Adrenal gland (tissue), 12 donors: ENCODE data around the gene NTHL1. TPM values are rescaled to one million over a fixed set of nuclear protein-coding genes. Genes with fewer than 3 reads are reported as not detected.

Source experiments
- DNase-seq, 7 donors: peaks; one replicate each; pipeline ENCODE4 v3.0.0-alpha.2; 2019 to 2020
- H3K27ac ChIP-seq, 5 donors: fragments of 200-600 bp; sonication (generic) in 4 of 5; 1 replicate in 3 of 5; 2 replicates in 2 of 5; pipeline versions ENCODE4 v1.5.1 to v1.8.0; 2016 to 2020; ENCODE audit warnings: mild to moderate bottlenecking in 1 of 5
- H3K27me3 ChIP-seq: fragments of 200-600 bp; 2 replicates; pipeline ENCODE4 v1.8.0; 2021
- H3K36me3 ChIP-seq, 2 donors: fragments of 200-600 bp; replicated peaks in 1 of 2; 1 replicate in 1 of 2; 2 replicates in 1 of 2; pipeline versions ENCODE4 v1.5.1 to v1.8.0; 2018 to 2022
- H3K4me1 ChIP-seq, 2 donors: fragments of 200-600 bp; replicated peaks in 1 of 2; 1 replicate in 1 of 2; 2 replicates in 1 of 2; pipeline versions ENCODE4 v1.5.1 to v1.8.0; 2018 to 2021
- H3K4me3 ChIP-seq, 4 donors: fragments of 200-600 bp; sonication (generic) in 3 of 4; one replicate each; pipeline ENCODE4 v1.5.1; 2016 to 2018
- H3K9me3 ChIP-seq, 3 donors: fragments of 200-600 bp; sonication (generic) in 1 of 3; replicated peaks in 1 of 3; 1 replicate in 2 of 3; 2 replicates in 1 of 3; pipeline versions ENCODE4 v1.5.1 to v1.8.0; 2016 to 2021
- POLR2A ChIP-seq, 2 donors: fragments of 450-650 bp; IDR thresholded peaks; one replicate each; pipeline ENCODE4 v1.6.1; 2017; ENCODE audit warnings: antibody characterized with exemption in 2 of 2, mild to moderate bottlenecking in 2 of 2, moderate library complexity in 1 of 2
- whole genome bisulfite sequencing, 4 donors: extraction: QIAGEN DNeasy Blood & Tissue Kit in 2 of 4; methylation state at CpG; one replicate each; pipeline versions ENCODE4 v1.1.5 to v1.1.7; 2013 to 2017; 5-methylcytosine and 5-hydroxymethylcytosine counted together
- intact Hi-C, 2 donors: fragments of 100-400 bp; cut with DNase I; formaldehyde crosslinking; loops; one replicate each; pipeline versions ENCODE4 v1.14.1 to v1.15.0; 2022 to 2023
- polyA plus RNA-seq, 3 donors: library from polyadenylated mRNA; stranded (reverse); fragments of 200-250 nt in 2 of 3; fragments of 350-450 nt in 1 of 3; fragmentation: Illumina TruSeq in 1 of 3; extraction: RNeasy Lipid Tissue Mini Kit (QIAGEN cat#74804) in 1 of 3; gene quantifications; one replicate each; pipeline ENCODE4 v1.2.3, GENCODE V29; 2013 to 2014
- total RNA-seq, 9 donors: library from RNA; depleted of rRNA in 4 of 9; stranded (reverse); fragments of >200 nt in 4 of 9; fragments of 120-200 nt in 1 of 9; fragmentation: NEBNext Ultra II Directional in 1 of 9; extraction: Animal tissue kit (Norgen Biotek cat#: 25700) in 1 of 9; gene quantifications; one replicate each; pipeline versions ENCODE4 v1.1.0 to v1.2.4, GENCODE V29; 2013 to 2023
- TF ChIP-seq, protein P1 (sequence below), 6 experiments: fragments of 450-650 bp in 4 of 6; fragments of 200-600 bp in 2 of 6; sonication (generic) in 1 of 6; IDR thresholded peaks; 1 replicate in 5 of 6; 2 replicates in 1 of 6; pipeline versions ENCODE4 v1.5.1 to v1.8.0; 2016 to 2021; ENCODE audit warnings: antibody characterized with exemption in 6 of 6, mild to moderate bottlenecking in 2 of 6, moderate library complexity in 1 of 6
- donor health status: healthy with polysubstance abuse.
- donor health status: Bipolar disorder and iron deficiency.
- donor health status: DM: yes; HTN: yes; CAD: no.
- donor health status: DM: no; HTN: no; CAD: no.
- donor health status: DM: no; HTN: no; CAD: no.
- donor health status: DM: yes; HTN: yes; CAD: no.

NTHL1 gene
- total and polyA plus RNA-seq, 12 donors, result 1.5 to 36.6 (median 17.2) TPM

DNA sequence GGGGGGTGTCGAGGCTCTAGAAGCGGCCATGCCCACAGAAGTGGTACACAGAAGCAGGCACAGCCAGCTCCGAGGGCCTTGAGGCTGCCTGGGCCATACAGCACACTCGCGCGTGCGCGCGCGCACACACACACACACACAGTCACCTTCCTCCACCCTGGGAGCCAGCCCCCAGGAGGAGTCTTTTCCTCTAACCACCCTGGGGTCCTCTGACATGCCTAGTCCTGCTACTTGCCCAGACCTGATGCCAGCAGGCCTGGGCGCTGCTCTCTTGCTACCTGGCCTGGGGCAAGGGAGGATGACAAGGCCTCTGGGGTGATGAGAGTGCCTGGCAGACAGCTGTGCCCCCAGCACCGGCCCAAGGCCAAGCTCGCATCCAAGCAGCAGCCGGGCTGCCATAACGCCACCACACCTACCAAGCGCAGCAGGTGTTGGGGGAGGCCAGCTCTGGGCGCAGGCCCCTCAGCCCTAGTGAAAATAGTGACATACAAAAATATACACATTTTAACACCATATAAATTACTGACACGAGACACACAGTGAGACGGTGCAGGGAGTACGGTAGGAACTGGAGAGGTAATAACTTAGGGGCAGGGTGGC is 41.2 kb upstream of the NTHL1 start:
- intact Hi-C loops, result no loop called here
- Histone ChIP-seq H3K36me3 (peaks cover 0 to 88% of the 10 kb centered on the region in 2 donors), H3K27ac (no peak overlapping the region), H3K4me1 (peaks cover 0 to 13% of the 10 kb centered on the region in 2 donors), H3K27me3 (no peaks in the 10 kb centered on the region), H3K9me3 (no peaks in the 10 kb centered on the region), H3K4me3 (no peak overlapping the region)
- WGBS, 4 donors, result 82 to 91% (median 83%) methylated on average over 13 to 20 of the region's 20 CpGs
- TF ChIP-seq POLR2A (IDR thresholded peaks at IDR 0.05), result no peak
- TF ChIP-seq, protein P1, sequence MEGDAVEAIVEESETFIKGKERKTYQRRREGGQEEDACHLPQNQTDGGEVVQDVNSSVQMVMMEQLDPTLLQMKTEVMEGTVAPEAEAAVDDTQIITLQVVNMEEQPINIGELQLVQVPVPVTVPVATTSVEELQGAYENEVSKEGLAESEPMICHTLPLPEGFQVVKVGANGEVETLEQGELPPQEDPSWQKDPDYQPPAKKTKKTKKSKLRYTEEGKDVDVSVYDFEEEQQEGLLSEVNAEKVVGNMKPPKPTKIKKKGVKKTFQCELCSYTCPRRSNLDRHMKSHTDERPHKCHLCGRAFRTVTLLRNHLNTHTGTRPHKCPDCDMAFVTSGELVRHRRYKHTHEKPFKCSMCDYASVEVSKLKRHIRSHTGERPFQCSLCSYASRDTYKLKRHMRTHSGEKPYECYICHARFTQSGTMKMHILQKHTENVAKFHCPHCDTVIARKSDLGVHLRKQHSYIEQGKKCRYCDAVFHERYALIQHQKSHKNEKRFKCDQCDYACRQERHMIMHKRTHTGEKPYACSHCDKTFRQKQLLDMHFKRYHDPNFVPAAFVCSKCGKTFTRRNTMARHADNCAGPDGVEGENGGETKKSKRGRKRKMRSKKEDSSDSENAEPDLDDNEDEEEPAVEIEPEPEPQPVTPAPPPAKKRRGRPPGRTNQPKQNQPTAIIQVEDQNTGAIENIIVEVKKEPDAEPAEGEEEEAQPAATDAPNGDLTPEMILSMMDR (IDR thresholded peaks at IDR 0.05), result no peak
- DNase-seq, result no peak

DNA sequence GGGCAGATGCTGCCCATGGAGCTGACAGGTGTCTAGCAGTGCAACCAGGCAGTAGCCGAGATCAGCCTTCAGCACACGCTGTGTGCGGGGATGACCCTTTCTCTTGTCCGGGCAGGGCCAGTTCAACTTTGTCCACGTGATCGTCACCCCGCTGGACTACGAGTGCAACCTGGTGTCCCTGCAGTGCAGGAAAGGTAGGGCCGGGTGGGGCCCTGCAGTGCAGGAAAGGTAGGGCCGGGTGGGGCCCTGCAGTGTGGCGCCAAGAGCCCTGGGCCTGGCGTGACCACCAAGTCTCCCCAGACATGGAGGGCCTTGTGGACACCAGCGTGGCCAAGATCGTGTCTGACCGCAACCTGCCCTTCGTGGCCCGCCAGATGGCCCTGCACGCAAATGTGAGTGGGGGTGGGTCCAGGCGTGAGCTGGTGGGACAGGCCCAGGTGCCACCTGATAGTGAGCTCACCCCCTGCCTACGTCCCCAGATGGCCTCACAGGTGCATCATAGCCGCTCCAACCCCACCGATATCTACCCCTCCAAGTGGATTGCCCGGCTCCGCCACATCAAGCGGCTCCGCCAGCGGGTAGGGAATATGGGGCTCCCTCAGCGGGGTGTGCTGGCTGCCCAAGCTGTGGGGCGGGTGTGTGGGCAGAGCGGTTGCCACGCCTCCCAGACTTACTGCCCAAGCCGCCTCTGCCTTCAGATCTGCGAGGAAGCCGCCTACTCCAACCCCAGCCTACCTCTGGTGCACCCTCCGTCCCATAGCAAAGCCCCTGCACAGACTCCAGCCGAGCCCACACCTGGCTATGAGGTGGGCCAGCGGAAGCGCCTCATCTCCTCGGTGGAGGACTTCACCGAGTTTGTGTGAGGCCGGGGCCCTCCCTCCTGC is 40.4 kb upstream of the NTHL1 start:
- Histone ChIP-seq H3K4me1 (peaks cover 0 to 16% of the 10 kb centered on the region in 2 donors), H3K27me3 (no peaks in the 10 kb centered on the region), H3K9me3 (no peaks in the 10 kb centered on the region), H3K36me3 (peaks cover 0 to 85% of the 10 kb centered on the region in 2 donors), H3K27ac (no peak overlapping the region), H3K4me3 (no peak overlapping the region)
- peak in 1 of 7 donors; percentile 25 for DNase-seq
- intact Hi-C loops, result no loop called here
- TF ChIP-seq POLR2A (IDR thresholded peaks at IDR 0.05), result no peak
- TF ChIP-seq, protein P1 (IDR thresholded peaks at IDR 0.05), result no peak
- 85 to 96% (median 93%) methylated on average over 6 to 41 of the region's 41 CpGs for WGBS, 4 donors

DNA sequence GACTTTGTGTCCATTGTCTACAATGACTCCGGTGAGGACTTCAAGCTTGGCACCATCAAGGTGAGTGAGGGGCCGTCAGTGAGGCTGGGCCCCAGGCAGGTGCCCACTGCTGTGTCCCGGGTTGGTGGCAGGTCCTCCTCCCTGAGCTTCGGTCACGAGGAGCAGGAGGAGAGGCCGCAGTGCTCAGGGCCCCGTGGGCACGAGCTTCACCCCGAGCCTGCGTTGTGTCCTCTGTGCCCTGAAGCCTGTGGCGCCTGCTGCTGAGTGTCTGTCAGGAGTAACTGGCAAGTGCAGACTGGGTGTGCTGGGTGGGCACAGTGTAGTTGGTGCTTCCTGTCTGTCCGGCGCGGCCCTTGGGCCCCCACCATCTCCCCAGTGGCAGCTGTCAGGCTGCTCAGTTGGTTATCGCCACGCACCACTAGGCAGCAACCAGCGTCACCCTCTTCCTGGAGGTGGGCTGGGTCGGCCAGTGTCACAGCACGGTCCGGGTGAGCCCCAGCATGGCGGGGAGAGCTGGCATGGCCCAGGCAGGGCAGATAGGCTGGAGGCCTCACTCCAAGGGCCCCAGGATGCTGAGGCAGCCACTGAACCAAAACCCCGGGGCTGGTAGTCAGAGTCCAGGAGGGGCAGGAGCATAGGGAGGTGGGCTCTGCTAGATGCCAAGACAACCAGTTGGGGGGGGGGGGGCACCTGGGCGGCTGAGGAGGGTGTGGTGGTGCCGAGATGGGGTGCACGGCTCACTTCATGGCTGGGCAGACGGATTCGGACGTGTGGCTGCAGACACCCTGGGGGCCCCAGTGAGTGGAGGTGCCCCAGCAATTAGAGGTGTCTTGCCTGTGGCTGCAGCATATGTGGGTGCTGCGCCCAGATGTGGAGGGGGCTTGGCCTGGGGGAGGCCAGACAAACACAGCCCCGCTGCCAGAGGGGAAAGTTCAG is 39.4 kb upstream of the NTHL1 start:
- no peaks in the 10 kb centered on the region for H3K27me3 ChIP-seq
- H3K4me1 ChIP-seq, result peaks cover 0 to 25% of the 10 kb centered on the region in 2 donors
- peak overlapping the region in 1 of 5 donors; percentile 8 for H3K27ac ChIP-seq
- peak in 1 of 7 donors; percentile 21 for DNase-seq
- WGBS, 4 donors, result 92 to 95% (median 94%) methylated on average over 9 to 30 of the region's 30 CpGs
- intact Hi-C loops, result no loop called here
- no peaks in the 10 kb centered on the region for H3K9me3 ChIP-seq
- H3K36me3 ChIP-seq, result peaks cover 0 to 85% of the 10 kb centered on the region in 2 donors
- TF ChIP-seq, protein P1 (IDR thresholded peaks at IDR 0.05), result no peak
- TF ChIP-seq POLR2A (IDR thresholded peaks at IDR 0.05), result no peak
- H3K4me3 ChIP-seq, result no peak overlapping the region
